Hepatocyte (in vitro differentiated cells): Measurements from ENCODE around the gene ARHGAP26. TPM values are rescaled to one million over a fixed set of nuclear protein-coding genes. Genes with fewer than 3 reads are reported as not detected.

Source experiments
- DNase-seq: peaks from one replicate; pipeline ENCODE4 v3.0.0-alpha.2; 2016; ENCODE audit warnings: low spot score
- H2AFZ ChIP-seq: fragments of 200-600 bp; sonication (generic); 2 replicates; pipeline ENCODE4 v1.6.0; 2016; ENCODE audit warnings: antibody characterized with exemption, mild to moderate bottlenecking
- H3K27ac ChIP-seq: fragments of 200-600 bp; sonication (generic); 2 replicates; pipeline ENCODE4 v1.5.1; 2016; ENCODE audit warnings: mild to moderate bottlenecking
- H3K27me3 ChIP-seq: fragments of 200-600 bp; sonication (generic); 2 replicates; pipeline ENCODE4 v1.6.1; 2016
- H3K36me3 ChIP-seq: fragments of 200-600 bp; sonication (generic); replicated peaks from 2 replicates; pipeline ENCODE4 v1.5.1; 2016; ENCODE audit warnings: low read depth; ENCODE audit not compliant: insufficient read depth
- H3K4me1 ChIP-seq: fragments of 200-600 bp; sonication (generic); 2 replicates; pipeline ENCODE4 v1.5.1; 2016; ENCODE audit warnings: mild to moderate bottlenecking, moderate library complexity; ENCODE audit not compliant: insufficient read depth
- H3K4me2 ChIP-seq: fragments of 200-600 bp; sonication (generic); 2 replicates; pipeline ENCODE4 v1.6.0; 2016
- H3K4me3 ChIP-seq: fragments of 200-600 bp; sonication (generic); 2 replicates; pipeline ENCODE4 v1.5.1; 2016; ENCODE audit warnings: mild to moderate bottlenecking
- H3K79me2 ChIP-seq: fragments of 200-600 bp; sonication (generic); 2 replicates; pipeline ENCODE4 v1.6.0; 2017; ENCODE audit warnings: mild to moderate bottlenecking
- H3K9me2 ChIP-seq: fragments of 200-600 bp; sonication (generic); replicated peaks from 2 replicates; pipeline ENCODE4 v1.6.0; 2017; ENCODE audit warnings: mild to moderate bottlenecking; ENCODE audit not compliant: insufficient read depth
- H3K9me3 ChIP-seq: fragments of 200-600 bp; sonication (generic); 2 replicates; pipeline ENCODE4 v1.5.1; 2016; ENCODE audit warnings: low read depth, mild to moderate bottlenecking
- H4K20me1 ChIP-seq: fragments of 200-600 bp; sonication (generic); 2 replicates; pipeline ENCODE4 v1.6.0; 2016; ENCODE audit warnings: mild to moderate bottlenecking; ENCODE audit not compliant: insufficient read depth, poor library complexity, severe bottlenecking
- EZH2 ChIP-seq: fragments of 200-600 bp; sonication (generic); IDR thresholded peaks from 2 replicates; pipeline ENCODE4 v1.6.1; 2016; ENCODE audit warnings: antibody characterized with exemption, mild to moderate bottlenecking, borderline replicate concordance
- EZH2phosphoT487 ChIP-seq: fragments of 200-600 bp; sonication (generic); IDR thresholded peaks from one replicate; pipeline ENCODE4 v1.6.1; 2018; ENCODE audit warnings: antibody characterized with exemption, mild to moderate bottlenecking, low read depth, moderate library complexity; ENCODE audit not compliant: unreplicated experiment, severe bottlenecking
- WGBS: methylation state at CpG from one replicate; pipeline ENCODE4 v1.1.6; 2016; ENCODE audit warnings: low lambda C conversion rate; ENCODE audit errors: missing lambda C conversion rate; 5-methylcytosine and 5-hydroxymethylcytosine counted together
- polyA plus RNA-seq: library from polyadenylated mRNA; unstranded; fragments of >200 nt; fragmentation: Nextera tagmentation; extraction: Ambion mirVana; gene quantifications from 2 replicates; pipeline ENCODE4 v1.2.1, GENCODE V29; 2016
- total RNA-seq: library from RNA; depleted of rRNA; stranded (reverse); fragments of >200 nt; gene quantifications from 2 replicates; pipeline ENCODE4 v1.2.3, GENCODE V29; 2014
- TF ChIP-seq, protein P1 (sequence below): fragments of 200-600 bp; sonication (generic); IDR thresholded peaks from 2 replicates; pipeline ENCODE4 v1.5.1; 2016; ENCODE audit warnings: antibody characterized with exemption, mild to moderate bottlenecking; ENCODE audit not compliant: poor library complexity

ARHGAP26 gene
- total and polyA plus RNA-seq, 2 experiments from 2014 or later = 16.5 to 19.8 TPM

- H3K4me1 ChIP-seq = no peaks in the 10 kb centered on the region
- no peaks in the 10 kb centered on the region for H3K27me3 ChIP-seq
- no peaks in the 10 kb centered on the region for H4K20me1 ChIP-seq
- H3K4me2 ChIP-seq = no peak overlapping the region
- H2AFZ ChIP-seq = no peak overlapping the region
- DNase-seq = no peak
- WGBS = 95% methylated on average over 7 of the region's 7 CpGs
- H3K27ac ChIP-seq = no peak overlapping the region
- no peaks in the 10 kb centered on the region for H3K79me2 ChIP-seq
- no peaks in the 10 kb centered on the region for H3K9me3 ChIP-seq
- H3K36me3 ChIP-seq = no peaks in the 10 kb centered on the region
- TF ChIP-seq, protein P1, sequence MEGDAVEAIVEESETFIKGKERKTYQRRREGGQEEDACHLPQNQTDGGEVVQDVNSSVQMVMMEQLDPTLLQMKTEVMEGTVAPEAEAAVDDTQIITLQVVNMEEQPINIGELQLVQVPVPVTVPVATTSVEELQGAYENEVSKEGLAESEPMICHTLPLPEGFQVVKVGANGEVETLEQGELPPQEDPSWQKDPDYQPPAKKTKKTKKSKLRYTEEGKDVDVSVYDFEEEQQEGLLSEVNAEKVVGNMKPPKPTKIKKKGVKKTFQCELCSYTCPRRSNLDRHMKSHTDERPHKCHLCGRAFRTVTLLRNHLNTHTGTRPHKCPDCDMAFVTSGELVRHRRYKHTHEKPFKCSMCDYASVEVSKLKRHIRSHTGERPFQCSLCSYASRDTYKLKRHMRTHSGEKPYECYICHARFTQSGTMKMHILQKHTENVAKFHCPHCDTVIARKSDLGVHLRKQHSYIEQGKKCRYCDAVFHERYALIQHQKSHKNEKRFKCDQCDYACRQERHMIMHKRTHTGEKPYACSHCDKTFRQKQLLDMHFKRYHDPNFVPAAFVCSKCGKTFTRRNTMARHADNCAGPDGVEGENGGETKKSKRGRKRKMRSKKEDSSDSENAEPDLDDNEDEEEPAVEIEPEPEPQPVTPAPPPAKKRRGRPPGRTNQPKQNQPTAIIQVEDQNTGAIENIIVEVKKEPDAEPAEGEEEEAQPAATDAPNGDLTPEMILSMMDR = no peak
- TF ChIP-seq EZH2 (no peak), EZH2phosphoT487 (no peak)
- no peak overlapping the region for H3K4me3 ChIP-seq
- no peaks in the 10 kb centered on the region for H3K9me2 ChIP-seq
Observed at GRCh38 chr5:142758062-142758795, 11.9 kb upstream of the ARHGAP26 start.

GRCh38 chr5:142758796-142759145, 11.4 kb upstream of the ARHGAP26 start:
- TF ChIP-seq, protein P1 = no peak
- TF ChIP-seq EZH2 = no peak
- Histone ChIP-seq H3K4me3 (no peak overlapping the region), H3K79me2 (no peaks in the 10 kb centered on the region), H3K9me2 (no peaks in the 10 kb centered on the region), H3K4me1 (no peaks in the 10 kb centered on the region), H3K4me2 (no peak overlapping the region), H4K20me1 (no peaks in the 10 kb centered on the region), H3K27ac (no peak overlapping the region), H3K36me3 (no peaks in the 10 kb centered on the region), H2AFZ (no peak overlapping the region), H3K27me3 (no peaks in the 10 kb centered on the region), H3K9me3 (no peaks in the 10 kb centered on the region)
- DNase-seq = no peak
- 95% methylated on average over 1 of the region's 1 CpG for WGBS

DNA sequence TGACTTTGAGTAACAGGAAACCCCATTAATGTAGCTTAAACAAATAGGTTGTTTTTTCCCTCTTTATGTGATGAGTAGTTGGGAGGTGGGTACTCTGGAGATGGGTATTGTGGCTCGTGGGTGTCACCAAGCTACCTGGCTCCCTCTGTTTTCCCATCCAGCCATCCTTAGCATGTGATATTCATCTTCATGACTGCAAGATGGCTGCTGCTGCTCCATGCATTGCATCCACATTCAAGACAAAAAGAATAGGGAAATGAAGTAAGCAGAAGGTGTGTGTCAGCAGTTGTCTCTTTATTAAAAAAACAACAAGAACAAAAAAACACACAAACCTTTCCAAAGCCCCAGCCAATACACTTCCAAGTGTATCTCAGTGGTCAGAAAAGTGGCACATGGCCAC, 6.5 kb upstream of the ARHGAP26 start:
- Histone ChIP-seq H3K27ac (no peak overlapping the region), H3K27me3 (no peaks in the 10 kb centered on the region), H3K9me2 (no peaks in the 10 kb centered on the region), H4K20me1 (no peaks in the 10 kb centered on the region), H3K4me1 (no peaks in the 10 kb centered on the region), H3K4me2 (no peak overlapping the region), H3K36me3 (no peaks in the 10 kb centered on the region), H2AFZ (no peak overlapping the region), H3K9me3 (no peaks in the 10 kb centered on the region), H3K79me2 (no peaks in the 10 kb centered on the region), H3K4me3 (no peak overlapping the region)
- no peak for DNase-seq
- TF ChIP-seq, protein P1 = no peak
- TF ChIP-seq EZH2 = no peak
- no peak for TF ChIP-seq EZH2phosphoT487
- WGBS = 90% methylated on average over 1 of the region's 1 CpG
